SU-DHL-6 (cell line): Measurements from ENCODE around the gene ASAP2.

ENCODE experiments used
- CTCF ChIP-seq: fragments of 200-600 bp; sonication (generic); IDR thresholded peaks from one replicate; pipeline ENCODE4 v1.5.1; 2017; ENCODE audit warnings: antibody characterized with exemption, mild to moderate bottlenecking, low read length, moderate library complexity; ENCODE audit not compliant: insufficient read depth, poor library complexity, severe bottlenecking
- EZH2phosphoT487 ChIP-seq: fragments of 200-600 bp; sonication (generic), shearing (Covaris generic); conservative IDR thresholded peaks from 2 replicates; pipeline ENCODE4 v1.6.1; 2018; ENCODE audit warnings: mild to moderate bottlenecking, antibody characterized with exemption, low read length, moderate library complexity, mixed read lengths

GRCh38 chr2:9297156-9297555 is 90.5 kb downstream of the ASAP2 start:
- TF ChIP-seq CTCF (no peak), EZH2phosphoT487 (no peak)
